ENCODE data around the gene SCFD2. TPM values are rescaled to one million over a fixed set of nuclear protein-coding genes. Genes with fewer than 3 reads are reported as not detected.
A peak's percentile ranks its signal among the peaks of the same experiment; 100 is the strongest.
"Not testable (repeated sequence)": the region's sequence is repeated elsewhere in the genome, so short reads cannot be mapped to it uniquely, and the experiment has no call there.

The SCFD2 gene
- polyA plus RNA-seq, 1 of the 3 experiments (the other 2 are of a cell fraction), result 14.1 TPM

- H3K4me1 ChIP-seq (ENCODE audit: control insufficient read depth in 1 of 2, insufficient read depth in 2 of 2, low read depth in 1 of 2, low read length in 1 of 2), result peaks cover 0 to 26% of the 10 kb centered on the region in 2 experiments; a peak in 2 of 4 replicates
- no peak for DNase-seq
- no peaks in the 10 kb centered on the region for H3F3A ChIP-seq (replicated peaks; ENCODE audit: insufficient read depth)
- ChIA-PET POLR2A (no interaction called here), CTCF (no interaction called here)
- no peaks in the 10 kb centered on the region for H3K79me2 ChIP-seq (ENCODE audit: insufficient read depth)
- H3K4me3 ChIP-seq (ENCODE audit: low read depth in 2 of 2, low read length in 1 of 2), result no peak overlapping the region
- no peaks in the 10 kb centered on the region for H3K9me2 ChIP-seq
- no peak overlapping the region for H3K9ac ChIP-seq
- no peaks in the 10 kb centered on the region for H3K27me3 ChIP-seq (ENCODE audit: insufficient read depth)
- no peaks in the 10 kb centered on the region for H4K20me1 ChIP-seq (ENCODE audit: insufficient read depth)
- H2AFZ ChIP-seq (ENCODE audit: low read depth), result no peak overlapping the region
- 96% methylated on average over 3 of the region's 3 CpGs for WGBS (ENCODE audit: low lambda C conversion rate)
- no peaks in the 10 kb centered on the region for H3K9me3 ChIP-seq
- H3K36me3 ChIP-seq (replicated peaks in 1 of 2; ENCODE audit: control insufficient read depth in 1 of 2, insufficient read depth in 2 of 2, low read length in 1 of 2), result no peaks in the 10 kb centered on the region
- H3K27ac ChIP-seq (ENCODE audit: low read depth in 2 of 2, low read length in 1 of 2), result peak overlapping the region in 1 of 2 experiments; percentile 62; a peak in 2 of 4 replicates
- no peak for TF ChIP-seq RAD21 (IDR thresholded peaks at IDR 0.05; ENCODE audit: low read length)
- TF ChIP-seq FOXJ3 (CRISPR knock-in tag; IDR thresholded peaks at IDR 0.05), result no peak
- no peak for TF ChIP-seq CHD2 (IDR thresholded peaks at IDR 0.05; ENCODE audit: low read length, partially characterized antibody)
- no peak for TF ChIP-seq NFIC (IDR thresholded peaks at IDR 0.05; ENCODE audit: borderline replicate concordance)
- TF ChIP-seq USF2 (IDR thresholded peaks at IDR 0.05; ENCODE audit: borderline replicate concordance, low read depth, low read length), result no peak
- TF ChIP-seq RXRA (IDR thresholded peaks at IDR 0.05; ENCODE audit: borderline replicate concordance, low read depth), result no peak
- TF ChIP-seq SIN3A (IDR thresholded peaks at IDR 0.05; ENCODE audit: borderline replicate concordance, low read depth, low read length), result no peak
- TF ChIP-seq NRF1 (IDR thresholded peaks at IDR 0.05; ENCODE audit: low read depth, low read length), result no peak
- TF ChIP-seq GATA2 (CRISPR knock-in tag; IDR thresholded peaks at IDR 0.05), result no peak
- TF ChIP-seq TCF12 (IDR thresholded peaks at IDR 0.05), result no peak
- TF ChIP-seq YY1 (IDR thresholded peaks at IDR 0.05; ENCODE audit: low read depth), result no peak
- no peak for TF ChIP-seq FOSL2 (IDR thresholded peaks at IDR 0.05; ENCODE audit: borderline replicate concordance, low read depth)
- TF ChIP-seq REST (IDR thresholded peaks at IDR 0.05; ENCODE audit: low read depth, low read length), result no peak
- no peak for TF ChIP-seq EP300 (IDR thresholded peaks at IDR 0.05; ENCODE audit: borderline replicate concordance in 1 of 2, low read depth in 1 of 2, low read length in 1 of 2)
- no peak for TF ChIP-seq EZH2phosphoT487 (IDR thresholded peaks at IDR 0.05; ENCODE audit: borderline replicate concordance, low read depth)
- no peak for TF ChIP-seq GABPA (IDR thresholded peaks at IDR 0.05; ENCODE audit: low read depth)
- TF ChIP-seq ELF1 (IDR thresholded peaks at IDR 0.05), result no peak
- TF ChIP-seq MEF2A (IDR thresholded peaks at IDR 0.05; ENCODE audit: borderline replicate concordance, low read depth), result no peak
- no peak overlapping the region for H3K4me2 ChIP-seq
These were observed 308.2 kb downstream of the SCFD2 start for GRCh38 chr4:53057679-53058078.

- H3K36me3 ChIP-seq (replicated peaks in 1 of 2; ENCODE audit: control insufficient read depth in 1 of 2, insufficient read depth in 2 of 2, low read length in 1 of 2); H2AFZ ChIP-seq (ENCODE audit: low read depth); H3K4me2 ChIP-seq; H3K79me2 ChIP-seq (ENCODE audit: insufficient read depth); H3K9me2 ChIP-seq; H3K9me3 ChIP-seq; H3K27ac ChIP-seq (ENCODE audit: low read depth in 2 of 2, low read length in 1 of 2); CTCF ChIA-PET; POLR2A ChIA-PET; DNase-seq; H3K27me3 ChIP-seq (ENCODE audit: insufficient read depth); H4K20me1 ChIP-seq (ENCODE audit: insufficient read depth); H3K4me3 ChIP-seq (ENCODE audit: low read depth in 2 of 2, low read length in 1 of 2); H3K9ac ChIP-seq; H3F3A ChIP-seq (replicated peaks; ENCODE audit: insufficient read depth): not testable (repeated sequence)
- H3K4me1 ChIP-seq (ENCODE audit: control insufficient read depth in 1 of 2, insufficient read depth in 2 of 2, low read depth in 1 of 2, low read length in 1 of 2), result peaks cover 0 to 29% of the 10 kb centered on the region in 2 experiments; a peak in 2 of 4 replicates
- WGBS (ENCODE audit: low lambda C conversion rate), result 82% methylated on average over 2 of the region's 2 CpGs
These were observed 308.8 kb downstream of the SCFD2 start for GRCh38 chr4:53057108-53057507.
